GM12878 (cell line): ENCODE results near the gene NLRP7. TPM values are rescaled to one million over a fixed set of nuclear protein-coding genes. Genes with fewer than 3 reads are reported as not detected.

Experiments used
- ATAC-seq: fragments of 200-7000 bp; cut with Tn5 transposase; 3 replicates; pipeline ENCODE4 v1.9.1; 2020; ENCODE audit warnings: mild to moderate bottlenecking, moderate library complexity
- Bru-seq: library from RNA; stranded (reverse); fragments of 400-500 nt; gene quantifications from one replicate; lab custom pipeline; 2021; lab: Mats Ljungman, UMichigan
- BruChase-seq, 2 experiments: library from RNA; stranded (reverse); fragments of 400-500 nt; gene quantifications; one replicate each; lab custom pipeline; 2021; lab: Mats Ljungman, UMichigan
- BruUV-seq: library from RNA; stranded (reverse); fragments of 400-500 nt; replicated peaks from 2 replicates; lab custom pipeline; 2021; lab: Mats Ljungman, UMichigan
- CTCF ChIA-PET: fragments of 300-600 bp; sonication (Branson Sonifier 250); formaldehyde crosslinking; extraction: SDS; loops from one replicate; lab custom pipeline; 2021; ENCODE audit warnings: inconsistent platforms; lab: Yijun Ruan, JAX
- POLR2A ChIA-PET: fragments of 350-600 bp; formaldehyde crosslinking; extraction: SDS; loops from one replicate; lab custom pipeline; 2021; ENCODE audit warnings: inconsistent platforms; lab: Charles Lee
- RAD21 ChIA-PET: fragments of 300-600 bp; sonication (Branson Sonifier 250); formaldehyde crosslinking; loops from one replicate; lab custom pipeline; 2023; ENCODE audit warnings: antibody characterized with exemption; ENCODE audit not compliant: unreplicated experiment; lab: Charles Lee
- SMC1A ChIA-PET: fragments of 300-600 bp; sonication (Branson Sonifier 250); formaldehyde crosslinking; loops from one replicate; lab custom pipeline; 2023; ENCODE audit not compliant: unreplicated experiment, uncharacterized antibody; lab: Charles Lee
- DNase-seq: peaks from one replicate; pipeline ENCODE4 v3.0.0-alpha.2; 2011; ENCODE audit warnings: low read depth, low spot score
- FAIRE-seq: peaks from 3 replicates; lab custom pipeline; 2011; peaks lifted over from hg19 to GRCh38; lab: Jason Lieb, UNC
- H2AFZ ChIP-seq: 2 replicates; pipeline ENCODE4 v1.6.0; 2011; ENCODE audit warnings: low read depth, low read length, control low read depth; ENCODE audit not compliant: control insufficient read depth
- H3K27ac ChIP-seq: 2 replicates; pipeline ENCODE4 v1.5.1; 2011; ENCODE audit warnings: control low read depth; ENCODE audit not compliant: control insufficient read depth, insufficient read depth
- H3K27me3 ChIP-seq, 2 experiments: replicated peaks in 1 of 2; 2 replicates each; pipeline versions ENCODE4 v1.6.0 to v1.6.1; 2011; ENCODE audit warnings: low read length in 1 of 2; ENCODE audit not compliant: control insufficient read depth in 2 of 2, insufficient read depth in 2 of 2
- H3K36me3 ChIP-seq, 2 experiments: 2 replicates each; pipeline ENCODE4 v1.5.1; 2011; ENCODE audit warnings: low read length in 1 of 2; ENCODE audit not compliant: control insufficient read depth in 2 of 2, insufficient read depth in 2 of 2
- H3K4me1 ChIP-seq: 2 replicates; pipeline ENCODE4 v1.6.1; 2011; ENCODE audit warnings: mild to moderate bottlenecking, low read length, moderate library complexity, mixed read lengths; ENCODE audit not compliant: control insufficient read depth, insufficient read depth
- H3K4me2 ChIP-seq: 2 replicates; pipeline ENCODE4 v1.6.0; 2011; ENCODE audit warnings: control low read depth; ENCODE audit not compliant: control insufficient read depth, insufficient read depth
- H3K4me3 ChIP-seq: fragments of 200-600 bp; sonication (generic); 2 replicates; pipeline ENCODE4 v1.5.1; 2016
- H3K79me2 ChIP-seq: 2 replicates; pipeline ENCODE4 v1.6.0; 2011; ENCODE audit warnings: low read length; ENCODE audit not compliant: control insufficient read depth, insufficient read depth
- H3K9ac ChIP-seq: 2 replicates; pipeline ENCODE4 v1.8.0; 2011; ENCODE audit warnings: low read length, control low read depth, mixed read lengths; ENCODE audit not compliant: control insufficient read depth, insufficient read depth
- H3K9me3 ChIP-seq: replicated peaks from 3 replicates; pipeline ENCODE4 v1.5.1; 2011; ENCODE audit warnings: mild to moderate bottlenecking, low read length; ENCODE audit not compliant: control insufficient read depth, insufficient read depth
- H4K20me1 ChIP-seq: 2 replicates; pipeline ENCODE4 v1.6.0; 2011; ENCODE audit not compliant: control insufficient read depth, insufficient read depth
- CBX5 ChIP-seq: sonication (generic); IDR thresholded peaks from 2 replicates; pipeline ENCODE4 v1.6.1; 2016; ENCODE audit warnings: low read depth, moderate library complexity, mild to moderate bottlenecking, inconsistent platforms
- CUX1 ChIP-seq: IDR thresholded peaks from 2 replicates; pipeline ENCODE4 v1.6.1; 2012; ENCODE audit warnings: improper control_type of control experiment, low read depth, low read length; ENCODE audit not compliant: insufficient replicate concordance
- ESRRA ChIP-seq: IDR thresholded peaks from 2 replicates; pipeline ENCODE4 v1.6.1; 2012; ENCODE audit warnings: mild to moderate bottlenecking, low read length, improper control_type of control experiment
- FOS ChIP-seq: IDR thresholded peaks from 3 replicates; pipeline ENCODE4 v1.6.1; 2011; ENCODE audit warnings: borderline replicate concordance; ENCODE audit not compliant: insufficient read length; ENCODE audit errors: extremely low read depth
- GABPA ChIP-seq: IDR thresholded peaks from 2 replicates; pipeline ENCODE4 v1.6.1; 2014; ENCODE audit warnings: antibody characterized with exemption, low read depth, mild to moderate bottlenecking, inconsistent platforms
- JUNB ChIP-seq: IDR thresholded peaks from 2 replicates; pipeline ENCODE4 v1.6.1; 2016; ENCODE audit warnings: antibody characterized with exemption, mild to moderate bottlenecking
- KAT2A ChIP-seq: conservative IDR thresholded peaks from 2 replicates; pipeline ENCODE4 v1.6.1; 2011; ENCODE audit warnings: low read depth, low read length; ENCODE audit not compliant: control insufficient read depth
- MYB ChIP-seq: fragments of 150-350 bp; IDR thresholded peaks from 2 replicates; pipeline ENCODE4 v1.6.1; 2014; ENCODE audit warnings: mild to moderate bottlenecking, low read depth, low read length, borderline replicate concordance
- NRF1 ChIP-seq: conservative IDR thresholded peaks from 2 replicates; pipeline ENCODE4 v1.6.1; 2011; ENCODE audit warnings: mild to moderate bottlenecking, low read depth, low read length, improper control_type of control experiment
- PBX3 ChIP-seq: IDR thresholded peaks from 2 replicates; pipeline ENCODE4 v1.6.1; 2011; ENCODE audit warnings: mild to moderate bottlenecking, low read depth, low read length, moderate library complexity; ENCODE audit not compliant: insufficient replicate concordance
- POU2F2 ChIP-seq: IDR thresholded peaks from 3 replicates; pipeline ENCODE4 v1.6.1; 2011; ENCODE audit warnings: low read depth, mild to moderate bottlenecking, low read length, borderline replicate concordance
- RCOR1 ChIP-seq: conservative IDR thresholded peaks from 2 replicates; pipeline ENCODE4 v1.6.1; 2012; ENCODE audit warnings: low read depth, low read length, improper control_type of control experiment
- SIX5 ChIP-seq: IDR thresholded peaks from 2 replicates; pipeline ENCODE4 v1.6.1; 2011; ENCODE audit warnings: mild to moderate bottlenecking, low read depth, low read length, moderate library complexity; ENCODE audit not compliant: severe bottlenecking
- TAF1 ChIP-seq: IDR thresholded peaks from 2 replicates; pipeline ENCODE4 v1.6.1; 2011; ENCODE audit warnings: mild to moderate bottlenecking, low read depth, low read length, borderline replicate concordance
- TCF12 ChIP-seq: IDR thresholded peaks from 2 replicates; pipeline ENCODE4 v1.6.1; 2011; ENCODE audit warnings: low read depth, mild to moderate bottlenecking, low read length
- ZNF384 ChIP-seq: IDR thresholded peaks from 2 replicates; pipeline ENCODE4 v1.6.1; 2012; ENCODE audit warnings: low read depth, mild to moderate bottlenecking, low read length, improper control_type of control experiment, borderline replicate concordance
- WGBS: methylation state at CpG from one replicate; pipeline ENCODE4 v1.1.6; 2016; ENCODE audit warnings: low lambda C conversion rate; ENCODE audit not compliant: insufficient replicate concordance, insufficient coverage; ENCODE audit errors: missing lambda C conversion rate; 5-methylcytosine and 5-hydroxymethylcytosine counted together
- in situ Hi-C: fragments of 300-500 bp; cut with MboI; formaldehyde crosslinking; loops from 9 replicates; pipeline ENCODE4 v1.14.3; 2018; ENCODE audit warnings: mixed read lengths
- intact Hi-C: fragments of 100-400 bp; cut with micrococcal nuclease; formaldehyde crosslinking; loops from one replicate; pipeline ENCODE4 v1.14.2; 2022; ENCODE audit not compliant: unreplicated experiment
- long read RNA-seq, 2 experiments: library from polyadenylated mRNA; unstranded; transcript quantifications; one replicate each; pipeline ENCODE4 v2.0.0, GENCODE V29; 2019 to 2020
- polyA minus RNA-seq, 3 experiments: library from RNA; depleted of rRNA, polyadenylated mRNA; stranded (reverse); fragments of >200 nt; gene quantifications; 2 replicates each; pipeline ENCODE4 v1.2.3, GENCODE V29; 2011
- polyA plus RNA-seq, 11 experiments: library from polyadenylated mRNA; depleted of rRNA in 4 of 11; unstranded in 6 of 11; stranded (reverse) in 5 of 11; fragments of >200 nt; fragmentation: Nextera tagmentation in 4 of 11; fragmentation: Illumina TruSeq in 1 of 11; extraction: Ambion mirVana in 4 of 11; extraction: Trizol in 1 of 11; gene quantifications; 1 replicate in 1 of 11; 2 replicates in 10 of 11; pipeline versions ENCODE4 v1.2.1 to v1.2.3, GENCODE V29; 2011 to 2016; ENCODE audit warnings: inconsistent platforms in 2 of 11, missing spikeins in 2 of 11, low read depth in 1 of 11
- total RNA-seq, 4 experiments: library from RNA; depleted of rRNA in 3 of 4; stranded (reverse); fragments of >200 nt in 3 of 4; fragmentation: Illumina TruSeq in 1 of 4; extraction: Trizol in 1 of 4; gene quantifications; 2 replicates each; pipeline versions ENCODE4 v1.2.1 to v1.2.3, GENCODE V29; 2013 to 2021

The NLRP7 gene
- not detected in 2 replicates for total RNA-seq (2013; cell fraction: nucleolus; rRNA removed)
- total RNA-seq (2014; rRNA removed) (0.33 and 0.56 TPM in 2 replicates), total RNA-seq (2014; rRNA removed; fragmentation: Illumina TruSeq; extraction: Trizol) (0.27 and 0.28 TPM in 2 replicates), total RNA-seq (2021) (0.08 and 0.13 TPM in 2 replicates), polyA plus RNA-seq (2011; rRNA removed) (2.6 and 3.4 TPM in 2 replicates), polyA plus RNA-seq (2014; fragmentation: Illumina TruSeq; extraction: Trizol) (0.35 TPM in 2 replicates), polyA plus RNA-seq (2014; fragmentation: Nextera tagmentation; extraction: Ambion mirVana) (under 1 TPM; 0.66 to 0.77 TPM), polyA plus RNA-seq (2014; rRNA removed) (0.17 and 0.37 TPM in 2 replicates), polyA plus RNA-seq (2016; fragmentation: Nextera tagmentation; extraction: Ambion mirVana) (under 1 TPM; 0.08 to 0.24 TPM), polyA minus RNA-seq (2011; rRNA and poly(A)+ RNA removed) (3.8 and 4.1 TPM in 2 replicates), Bru-seq, nascent RNA (percentile 6 among the genes with signal in this experiment), BruChase-seq, experiment 1, labeled RNA remaining after a 6-hour chase (percentile 2 among the genes with signal in this experiment), BruChase-seq, experiment 2, labeled RNA remaining after a 2-hour chase (percentile 4 among the genes with signal in this experiment)
- 1.00 TPM for polyA plus RNA-seq (2011; ENCODE audit: low read depth)
- polyA plus RNA-seq (2011; cell fraction: cytosol; rRNA removed), result 3.0 and 3.7 TPM in 2 replicates
- 1.2 and 1.8 TPM in 2 replicates for polyA plus RNA-seq (2011; cell fraction: nucleus; rRNA removed)
- 0.93 and 1.7 TPM in 2 replicates for polyA plus RNA-seq (2012)
- 0.53 and 1.7 TPM in 2 replicates for polyA minus RNA-seq (2011; cell fraction: cytosol; rRNA and poly(A)+ RNA removed)
- polyA minus RNA-seq (2011; cell fraction: nucleus; rRNA and poly(A)+ RNA removed), result 0.36 and 0.67 TPM in 2 replicates
- long read RNA-seq, experiment 1, partial matches to known transcripts, result 29 of 30 reads
- long read RNA-seq, experiment 1, other reads (novel, unspliced or antisense), result 1 of 30 reads
- long read RNA-seq, experiment 2, partial matches to known transcripts, result 141 of 156 reads
- long read RNA-seq, experiment 2, other reads (novel, unspliced or antisense), result 8 of 156 reads

- 74% methylated on average over 8 of the region's 8 CpGs for WGBS
- CTCF ChIA-PET, result no interaction called here
- in situ Hi-C loops (no loop called here), intact Hi-C loops (no loop called here)
- FAIRE-seq, result no peak
- POLR2A ChIA-PET, result no interaction called here
- H3K4me2 ChIP-seq, result no peak within 1 kb of the TSS
- no peaks in the 10 kb centered on the region; the same call in 2 of the 3 replicates for H3K9me3 ChIP-seq
- ATAC-seq, result no peak
- H3K9ac ChIP-seq, result no peak within 1 kb of the TSS
- no peaks in the 10 kb centered on the region for H3K27me3 ChIP-seq
- no peaks in the 10 kb centered on the region for H3K79me2 ChIP-seq
- BruUV-seq, result no TSS peak
- SMC1A ChIA-PET, result no interaction called here
- no peak for DNase-seq
- no peak within 1 kb of the TSS for H3K27ac ChIP-seq
- H3K4me3 ChIP-seq, result no peak within 1 kb of the TSS
- no peaks in the 10 kb centered on the region for H4K20me1 ChIP-seq
- H2AFZ ChIP-seq, result no peak within 1 kb of the TSS
- H3K4me1 ChIP-seq, result peaks cover 26% of the 10 kb centered on the region
- RAD21 ChIA-PET, result no interaction called here
- H3K36me3 ChIP-seq, result no peaks in the 10 kb centered on the region
- TF ChIP-seq JUNB (no peak), SIX5 (no peak), RCOR1 (no peak), CBX5 (no peak), FOS (no peak), CUX1 (no peak), KAT2A (no peak), MYB (no peak), ESRRA (no peak), TAF1 (no peak), PBX3 (no peak), POU2F2 (no peak), TCF12 (no peak), NRF1 (no peak), ZNF384 (no peak), GABPA (no peak)
Observed at GRCh38 chr19:54947381-54947780, at the start of gene NLRP7. Gene NLRP7, minus strand, starts transcription at chr19:54947530.
